HCT116 (cell line): ENCODE results near the gene SMS. TPM values are rescaled to one million over a fixed set of nuclear protein-coding genes. Genes with fewer than 3 reads are reported as not detected.

Source experiments
- ATAC-seq: fragments of 200-7000 bp; cut with Tn5 transposase; 2 replicates; pipeline ENCODE4 v1.9.1; 2020; ENCODE audit warnings: mild to moderate bottlenecking, moderate library complexity
- BruUV-seq: library from RNA; stranded (reverse); fragments of 400-500 nt; replicated peaks from 2 replicates; lab custom pipeline; 2021; lab: Mats Ljungman, UMichigan
- CTCF ChIA-PET: fragments of 300-600 bp; sonication (Branson Sonifier 250); formaldehyde crosslinking; loops from one replicate; lab custom pipeline; 2021; ENCODE audit warnings: antibody characterized with exemption; lab: Charles Lee
- POLR2A ChIA-PET: fragments of 300-600, 350-600 bp; sonication (Branson Sonifier 250); formaldehyde crosslinking; loops from one replicate; lab custom pipeline; 2021; ENCODE audit warnings: antibody characterized with exemption; lab: Charles Lee
- RAD21 ChIA-PET, 2 experiments: fragments of 300-600 bp; sonication (Branson Sonifier 250); formaldehyde crosslinking; loops; one replicate each; lab custom pipeline; 2023; ENCODE audit warnings: low total read pairs in 2 of 2; ENCODE audit not compliant: uncharacterized antibody in 2 of 2, unreplicated experiment in 2 of 2, low non-redundant PET in 1 of 2; lab: Charles Lee
- DNase-seq: peaks from one replicate; pipeline ENCODE4 v3.0.0-alpha.2; 2010; ENCODE audit warnings: low read depth, low spot score
- H2AFZ ChIP-seq: fragments of 200-600 bp; shearing (Covaris generic), sonication (generic); 2 replicates; pipeline ENCODE4 v1.6.1; 2017; ENCODE audit warnings: low read depth, mixed run types, mixed read lengths, antibody characterized with exemption, low read length; ENCODE audit not compliant: poor library complexity, severe bottlenecking
- H3K27ac ChIP-seq: 2 replicates; pipeline ENCODE4 v1.5.1; 2012; ENCODE audit warnings: low read depth, low read length
- H3K27me3 ChIP-seq: fragments of 200-600 bp; sonication (generic); 2 replicates; pipeline ENCODE4 v1.6.1; 2016; ENCODE audit warnings: mixed run types, low read length, mixed read lengths; ENCODE audit not compliant: insufficient read depth
- H3K36me3 ChIP-seq, 2 experiments: fragments of 200-500 bp in 1 of 2; fragments of 200-600 bp in 1 of 2; sonication (Bioruptor generic) in 1 of 2; sonication (generic) in 1 of 2; 2 replicates each; pipeline versions ENCODE4 v1.5.1 to v1.6.1; 2014 to 2016; ENCODE audit warnings: low read length in 2 of 2, inconsistent platforms in 1 of 2, mixed read lengths in 1 of 2, mixed run types in 1 of 2; ENCODE audit not compliant: insufficient read depth in 2 of 2, control insufficient read depth in 1 of 2
- H3K4me1 ChIP-seq, 2 experiments: fragments of 200-600 bp in 1 of 2; sonication (generic) in 1 of 2; 2 replicates each; pipeline versions ENCODE4 v1.5.1 to v1.6.1; 2012 to 2017; ENCODE audit warnings: low read length in 2 of 2, inconsistent platforms in 1 of 2, mild to moderate bottlenecking in 1 of 2, mixed read lengths in 1 of 2, mixed run types in 1 of 2, moderate library complexity in 1 of 2; ENCODE audit not compliant: insufficient read depth in 2 of 2, control insufficient read depth in 1 of 2
- H3K4me2 ChIP-seq: fragments of 200-600 bp; sonication (generic); 2 replicates; pipeline ENCODE4 v1.6.1; 2017; ENCODE audit warnings: mixed run types, low read length, mixed read lengths
- H3K4me3 ChIP-seq, 2 experiments: fragments of 200-600 bp in 1 of 2; sonication (generic) in 1 of 2; replicated peaks in 1 of 2; 2 replicates each; pipeline ENCODE4 v1.5.1; 2011 to 2016; ENCODE audit warnings: low read length in 2 of 2, control low read depth in 1 of 2, low read depth in 1 of 2, mild to moderate bottlenecking in 1 of 2, mixed read lengths in 1 of 2, mixed run types in 1 of 2
- H3K79me2 ChIP-seq: fragments of 200-600 bp; sonication (generic); 2 replicates; pipeline ENCODE4 v1.6.1; 2017; ENCODE audit warnings: mild to moderate bottlenecking, mixed run types, low read length, moderate library complexity, mixed read lengths; ENCODE audit not compliant: insufficient read depth
- H3K9ac ChIP-seq: fragments of 200-600 bp; sonication (generic); 2 replicates; pipeline ENCODE4 v1.6.1; 2016; ENCODE audit warnings: low read length, mixed read lengths
- H3K9me2 ChIP-seq: fragments of 200-600 bp; sonication (generic), shearing (Covaris generic); 2 replicates; pipeline ENCODE4 v1.6.1; 2017; ENCODE audit warnings: mixed run types, mild to moderate bottlenecking, moderate library complexity; ENCODE audit not compliant: insufficient read depth
- H3K9me3 ChIP-seq, 2 experiments: fragments of 200-500 bp in 1 of 2; fragments of 200-600 bp in 1 of 2; sonication (Bioruptor generic) in 1 of 2; sonication (generic) in 1 of 2; 2 replicates each; pipeline ENCODE4 v1.6.1; 2014 to 2017; ENCODE audit warnings: low read length in 2 of 2, mixed read lengths in 2 of 2, inconsistent platforms in 1 of 2, low read depth in 1 of 2, mild to moderate bottlenecking in 1 of 2, mixed run types in 1 of 2, moderate library complexity in 1 of 2; ENCODE audit not compliant: control insufficient read depth in 1 of 2, insufficient read depth in 1 of 2
- H4K20me1 ChIP-seq: fragments of 200-600 bp; sonication (generic), shearing (Covaris generic); 2 replicates; pipeline ENCODE4 v1.6.1; 2017; ENCODE audit warnings: mixed run types, mild to moderate bottlenecking, moderate library complexity; ENCODE audit not compliant: insufficient read depth
- CBX3 ChIP-seq: IDR thresholded peaks from 2 replicates; pipeline ENCODE4 v1.6.1; 2012; ENCODE audit warnings: low read depth
- CEBPB ChIP-seq: IDR thresholded peaks from 2 replicates; pipeline ENCODE4 v1.6.1; 2012; ENCODE audit warnings: low read depth
- CTCF ChIP-seq, 3 experiments: fragments of 200-600 bp in 1 of 3; sonication (generic) in 1 of 3; IDR thresholded peaks in 2 of 3; conservative IDR thresholded peaks in 1 of 3; 2 replicates each; pipeline ENCODE4 v1.5.1; 2012 to 2017; ENCODE audit warnings: low read depth in 2 of 3, low read length in 2 of 3, antibody characterized with exemption in 1 of 3, borderline replicate concordance in 1 of 3, control low read depth in 1 of 3, mild to moderate bottlenecking in 1 of 3, mixed read lengths in 1 of 3, mixed run types in 1 of 3, moderate library complexity in 1 of 3; ENCODE audit not compliant: insufficient read depth in 1 of 3
- EGR1 ChIP-seq: IDR thresholded peaks from 2 replicates; pipeline ENCODE4 v1.6.1; 2012; ENCODE audit warnings: low read depth
- EZH2phosphoT487 ChIP-seq: fragments of 200-600 bp; IDR thresholded peaks from 2 replicates; pipeline ENCODE4 v1.6.1; 2018; ENCODE audit warnings: antibody characterized with exemption, borderline replicate concordance
- FOSL1 ChIP-seq: IDR thresholded peaks from 2 replicates; pipeline ENCODE4 v1.6.1; 2012; ENCODE audit warnings: low read depth
- JUND ChIP-seq: IDR thresholded peaks from 2 replicates; pipeline ENCODE4 v1.6.1; 2012
- POLR2A ChIP-seq: IDR thresholded peaks from 2 replicates; pipeline ENCODE4 v1.7.0; 2011; ENCODE audit warnings: borderline replicate concordance; ENCODE audit not compliant: insufficient read depth, insufficient read length; ENCODE audit errors: extremely low read depth
- RAD21 ChIP-seq: IDR thresholded peaks from 2 replicates; pipeline ENCODE4 v1.6.1; 2012; ENCODE audit warnings: low read depth, mild to moderate bottlenecking
- SIN3A ChIP-seq: IDR thresholded peaks from 2 replicates; pipeline ENCODE4 v1.6.1; 2012; ENCODE audit warnings: low read depth
- SRF ChIP-seq: IDR thresholded peaks from 2 replicates; pipeline ENCODE4 v1.6.1; 2012; ENCODE audit warnings: low read depth
- YY1 ChIP-seq: IDR thresholded peaks from 2 replicates; pipeline ENCODE4 v1.6.1; 2011; ENCODE audit warnings: low read length, low read depth, moderate library complexity, mild to moderate bottlenecking; ENCODE audit not compliant: insufficient replicate concordance; ENCODE audit errors: extremely low read depth
- ZFX ChIP-seq: fragments of 450-650 bp; IDR thresholded peaks from 2 replicates; pipeline ENCODE4 v1.6.1; 2017
- ZNF274 ChIP-seq: fragments of 200-500 bp; sonication (Bioruptor generic); IDR thresholded peaks from 2 replicates; pipeline ENCODE4 v1.6.1; 2014; ENCODE audit warnings: mild to moderate bottlenecking, low read depth, low read length, inconsistent platforms
- intact Hi-C: fragments of 100-400 bp; cut with micrococcal nuclease; formaldehyde crosslinking; loops from 2 replicates; pipeline ENCODE4 v1.10.0; 2022
- total RNA-seq: library from RNA; stranded (reverse); gene quantifications from one replicate; pipeline ENCODE4 v1.2.1, GENCODE V29; 2021; ENCODE audit not compliant: unreplicated experiment
- TF ChIP-seq, protein P1 (sequence below): IDR thresholded peaks from 2 replicates; pipeline ENCODE4 v1.6.1; 2011; ENCODE audit warnings: mild to moderate bottlenecking, low read length, moderate library complexity; ENCODE audit not compliant: insufficient replicate concordance; ENCODE audit errors: extremely low read depth
- TF ChIP-seq, protein P2 (sequence below): IDR thresholded peaks from 2 replicates; pipeline ENCODE4 v1.6.1; 2012; ENCODE audit warnings: low read depth

SMS gene
- total RNA-seq, 1 experiment from 2014 or later: 164 TPM

GRCh38 chrX:21956783-21957182, 16.3 kb downstream of the SMS start:
- Histone ChIP-seq H2AFZ (no peak overlapping the region), H3K36me3 (no peaks in the 10 kb centered on the region), H3K9me2 (no peaks in the 10 kb centered on the region), H3K27ac (no peak overlapping the region), H3K9me3 (no peaks in the 10 kb centered on the region), H3K9ac (no peak overlapping the region), H3K4me1 (no peaks in the 10 kb centered on the region), H3K79me2 (peaks cover 98% of the 10 kb centered on the region), H4K20me1 (peaks cover 9% of the 10 kb centered on the region; the same call in 1 of the 2 replicates), H3K4me3 (no peak overlapping the region), H3K4me2 (no peak overlapping the region), H3K27me3 (no peaks in the 10 kb centered on the region)
- ChIA-PET POLR2A (no interaction called here), RAD21 (no interaction called here), CTCF (no interaction called here)
- no TSS peak for BruUV-seq
- intact Hi-C loops: no loop called here
- TF ChIP-seq SRF: no peak
- TF ChIP-seq RAD21: no peak
- TF ChIP-seq ZNF274: no peak
- no peak for TF ChIP-seq EGR1
- no peak for TF ChIP-seq CTCF (IDR thresholded peaks at IDR 0.05 in 2 of 3, conservative IDR thresholded peaks at IDR 0.05 in 1 of 3; ENCODE audit: borderline replicate concordance in 1 of 3, insufficient read depth in 1 of 3, low read depth in 2 of 3, low read length in 2 of 3)
- TF ChIP-seq SIN3A: no peak
- no peak for TF ChIP-seq EZH2phosphoT487
- no peak for TF ChIP-seq ZFX
- TF ChIP-seq YY1: no peak
- TF ChIP-seq POLR2A: no peak
- TF ChIP-seq, protein P1, sequence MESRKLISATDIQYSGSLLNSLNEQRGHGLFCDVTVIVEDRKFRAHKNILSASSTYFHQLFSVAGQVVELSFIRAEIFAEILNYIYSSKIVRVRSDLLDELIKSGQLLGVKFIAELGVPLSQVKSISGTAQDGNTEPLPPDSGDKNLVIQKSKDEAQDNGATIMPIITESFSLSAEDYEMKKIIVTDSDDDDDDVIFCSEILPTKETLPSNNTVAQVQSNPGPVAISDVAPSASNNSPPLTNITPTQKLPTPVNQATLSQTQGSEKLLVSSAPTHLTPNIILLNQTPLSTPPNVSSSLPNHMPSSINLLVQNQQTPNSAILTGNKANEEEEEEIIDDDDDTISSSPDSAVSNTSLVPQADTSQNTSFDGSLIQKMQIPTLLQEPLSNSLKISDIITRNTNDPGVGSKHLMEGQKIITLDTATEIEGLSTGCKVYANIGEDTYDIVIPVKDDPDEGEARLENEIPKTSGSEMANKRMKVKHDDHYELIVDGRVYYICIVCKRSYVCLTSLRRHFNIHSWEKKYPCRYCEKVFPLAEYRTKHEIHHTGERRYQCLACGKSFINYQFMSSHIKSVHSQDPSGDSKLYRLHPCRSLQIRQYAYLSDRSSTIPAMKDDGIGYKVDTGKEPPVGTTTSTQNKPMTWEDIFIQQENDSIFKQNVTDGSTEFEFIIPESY: no peak
- no peak for TF ChIP-seq JUND
- TF ChIP-seq, protein P2, sequence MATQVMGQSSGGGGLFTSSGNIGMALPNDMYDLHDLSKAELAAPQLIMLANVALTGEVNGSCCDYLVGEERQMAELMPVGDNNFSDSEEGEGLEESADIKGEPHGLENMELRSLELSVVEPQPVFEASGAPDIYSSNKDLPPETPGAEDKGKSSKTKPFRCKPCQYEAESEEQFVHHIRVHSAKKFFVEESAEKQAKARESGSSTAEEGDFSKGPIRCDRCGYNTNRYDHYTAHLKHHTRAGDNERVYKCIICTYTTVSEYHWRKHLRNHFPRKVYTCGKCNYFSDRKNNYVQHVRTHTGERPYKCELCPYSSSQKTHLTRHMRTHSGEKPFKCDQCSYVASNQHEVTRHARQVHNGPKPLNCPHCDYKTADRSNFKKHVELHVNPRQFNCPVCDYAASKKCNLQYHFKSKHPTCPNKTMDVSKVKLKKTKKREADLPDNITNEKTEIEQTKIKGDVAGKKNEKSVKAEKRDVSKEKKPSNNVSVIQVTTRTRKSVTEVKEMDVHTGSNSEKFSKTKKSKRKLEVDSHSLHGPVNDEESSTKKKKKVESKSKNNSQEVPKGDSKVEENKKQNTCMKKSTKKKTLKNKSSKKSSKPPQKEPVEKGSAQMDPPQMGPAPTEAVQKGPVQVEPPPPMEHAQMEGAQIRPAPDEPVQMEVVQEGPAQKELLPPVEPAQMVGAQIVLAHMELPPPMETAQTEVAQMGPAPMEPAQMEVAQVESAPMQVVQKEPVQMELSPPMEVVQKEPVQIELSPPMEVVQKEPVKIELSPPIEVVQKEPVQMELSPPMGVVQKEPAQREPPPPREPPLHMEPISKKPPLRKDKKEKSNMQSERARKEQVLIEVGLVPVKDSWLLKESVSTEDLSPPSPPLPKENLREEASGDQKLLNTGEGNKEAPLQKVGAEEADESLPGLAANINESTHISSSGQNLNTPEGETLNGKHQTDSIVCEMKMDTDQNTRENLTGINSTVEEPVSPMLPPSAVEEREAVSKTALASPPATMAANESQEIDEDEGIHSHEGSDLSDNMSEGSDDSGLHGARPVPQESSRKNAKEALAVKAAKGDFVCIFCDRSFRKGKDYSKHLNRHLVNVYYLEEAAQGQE: no peak
- TF ChIP-seq FOSL1: no peak
- no peak for TF ChIP-seq CBX3
- no peak for TF ChIP-seq CEBPB
- ATAC-seq (no peak), DNase-seq (no peak)
